Kidney tubule cell (primary cell): Measurements from ENCODE around the gene SH2D2A.

Experiments used
- DNase-seq: peaks from one replicate; pipeline ENCODE4 v3.0.0-alpha.2; 2018; ENCODE audit warnings: low spot score

Gene SH2D2A

GRCh38 chr1:156803086-156803851 is 13.4 kb downstream of the SH2D2A start:
- no peak for DNase-seq

GRCh38 chr1:156802421-156802935 is 14.2 kb downstream of the SH2D2A start:
- DNase-seq, result no peak

GRCh38 chr1:156801409-156802121 is 15.1 kb downstream of the SH2D2A start:
- DNase-seq, result no peak

- DNase-seq, result peak; percentile 60
Measured at GRCh38 chr1:156797212-156797871, 19.3 kb downstream of the SH2D2A start.

- DNase-seq, result no peak
Measured at GRCh38 chr1:156796340-156797097, 20.1 kb downstream of the SH2D2A start.

DNA sequence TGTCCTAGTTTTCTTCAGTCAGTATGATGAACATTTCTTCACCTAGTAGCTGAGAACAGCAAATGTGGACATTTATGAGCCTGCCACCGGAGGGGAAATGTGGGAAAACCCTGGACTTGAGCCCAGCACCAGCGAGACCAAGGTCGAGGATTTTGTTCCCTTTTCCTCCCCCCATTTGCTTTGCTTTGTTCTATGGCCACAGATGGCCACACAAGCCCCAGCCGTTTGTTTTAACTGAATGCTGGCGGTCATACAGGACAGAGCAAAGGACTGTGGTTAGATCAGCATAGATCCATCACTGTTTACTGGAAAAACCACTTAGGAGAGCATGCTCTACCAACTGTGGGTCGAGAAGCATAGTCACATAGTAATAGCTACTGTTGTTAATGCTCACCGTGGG is 20.9 kb downstream of the SH2D2A start:
- no peak for DNase-seq

- no peak for DNase-seq
Measured at GRCh38 chr1:156795374-156795733, 21.3 kb downstream of the SH2D2A start.

DNA sequence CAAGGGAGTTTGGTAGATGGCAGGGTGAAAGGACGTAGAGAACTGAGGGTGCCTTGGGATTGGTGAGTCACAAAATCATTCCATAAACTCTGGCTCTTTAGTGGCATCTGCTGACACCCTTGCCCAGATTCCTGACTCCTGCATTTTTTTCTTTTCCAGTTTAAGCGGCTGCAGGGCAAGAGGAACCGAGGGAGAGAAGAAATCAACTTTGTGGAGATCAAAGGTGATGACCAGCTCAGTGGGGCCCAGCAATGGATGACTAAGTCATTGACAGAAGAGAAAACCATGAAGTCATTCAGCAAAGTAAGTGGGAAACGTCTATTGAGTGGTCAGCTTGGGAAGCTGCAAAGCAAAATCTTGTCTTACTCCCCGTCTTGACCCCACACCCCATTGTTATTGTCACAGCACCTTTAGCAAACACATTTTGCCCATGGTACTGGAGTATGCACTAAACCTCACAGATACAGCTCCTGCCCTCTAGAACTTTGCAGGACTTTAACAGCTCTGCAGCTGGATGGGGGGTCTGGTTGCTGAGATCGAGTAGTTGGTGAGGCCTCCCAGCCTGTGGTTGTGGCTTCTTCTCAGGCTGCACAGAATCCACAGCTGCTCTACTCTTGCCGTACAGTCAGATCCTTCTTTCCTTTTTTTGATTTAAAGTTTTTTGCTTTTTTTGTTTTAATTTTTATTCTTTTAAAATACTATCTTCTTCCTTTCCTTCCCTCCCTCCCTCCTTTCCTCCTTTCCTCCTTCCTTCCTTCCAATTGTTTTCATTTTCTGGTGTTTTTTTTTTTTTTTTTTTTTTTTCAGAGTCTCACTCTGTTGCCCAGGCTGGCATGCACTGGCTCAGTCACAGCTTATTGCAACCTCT is 21.9 kb downstream of the SH2D2A start:
- peak; percentile 23 for DNase-seq

DNA sequence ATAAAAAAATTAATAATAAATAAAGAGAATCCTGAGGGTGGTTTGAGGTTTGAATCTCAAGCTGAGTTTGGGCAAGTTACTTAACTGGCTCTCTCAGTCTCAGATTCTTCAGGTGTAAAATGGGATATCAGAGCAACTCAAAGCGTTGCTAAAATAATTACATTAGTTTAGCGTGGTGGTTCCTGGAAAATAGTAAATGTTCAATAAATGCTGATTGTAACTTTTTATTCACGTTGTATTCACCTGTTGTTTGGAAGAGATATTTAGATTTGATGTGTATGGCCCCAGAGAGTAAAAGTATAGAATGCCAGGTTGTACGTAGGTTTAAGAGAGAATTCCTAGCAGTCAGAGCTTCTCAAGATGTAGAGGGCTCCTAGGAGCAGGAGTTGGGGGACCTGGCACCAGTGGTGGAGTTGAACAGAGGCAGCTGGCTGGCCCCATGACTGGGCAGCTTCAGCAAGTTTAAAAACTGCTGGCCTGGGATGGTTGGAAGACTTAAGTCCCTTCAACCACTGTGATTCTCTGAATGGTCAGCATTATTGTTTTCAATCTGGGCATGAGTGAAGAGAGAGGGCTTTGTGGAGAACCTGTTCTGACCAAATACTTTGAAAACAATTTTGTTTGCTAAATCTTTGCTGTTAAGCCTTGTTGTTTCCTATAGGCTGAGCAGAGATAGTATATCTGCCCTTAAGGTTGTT is 26.9 kb downstream of the SH2D2A start:
- DNase-seq, result no peak

DNA sequence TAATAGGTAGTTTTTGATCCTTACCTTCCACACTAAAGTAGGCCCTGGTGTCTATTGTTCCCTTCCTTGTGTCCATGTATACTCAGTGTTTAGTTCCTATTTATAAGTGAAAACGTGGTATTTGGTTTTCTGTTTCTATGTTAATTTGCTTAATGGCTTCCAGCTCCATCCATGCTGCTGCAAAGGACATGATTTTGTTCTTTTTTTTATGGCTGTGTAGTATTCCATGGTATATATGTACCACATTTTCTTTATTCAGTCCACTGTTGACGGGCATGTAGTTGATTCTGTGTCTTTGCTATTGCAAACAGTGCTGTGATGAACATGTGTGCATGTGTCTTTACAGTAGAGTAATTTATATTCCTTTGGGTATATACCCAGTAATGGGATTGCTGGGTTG is 28.5 kb downstream of the SH2D2A start:
- no peak for DNase-seq

- DNase-seq, result no peak
Measured at GRCh38 chr1:156786640-156787039, 30.0 kb downstream of the SH2D2A start.

- no peak for DNase-seq
Measured at GRCh38 chr1:156785458-156785857, 31.2 kb downstream of the SH2D2A start.

DNA sequence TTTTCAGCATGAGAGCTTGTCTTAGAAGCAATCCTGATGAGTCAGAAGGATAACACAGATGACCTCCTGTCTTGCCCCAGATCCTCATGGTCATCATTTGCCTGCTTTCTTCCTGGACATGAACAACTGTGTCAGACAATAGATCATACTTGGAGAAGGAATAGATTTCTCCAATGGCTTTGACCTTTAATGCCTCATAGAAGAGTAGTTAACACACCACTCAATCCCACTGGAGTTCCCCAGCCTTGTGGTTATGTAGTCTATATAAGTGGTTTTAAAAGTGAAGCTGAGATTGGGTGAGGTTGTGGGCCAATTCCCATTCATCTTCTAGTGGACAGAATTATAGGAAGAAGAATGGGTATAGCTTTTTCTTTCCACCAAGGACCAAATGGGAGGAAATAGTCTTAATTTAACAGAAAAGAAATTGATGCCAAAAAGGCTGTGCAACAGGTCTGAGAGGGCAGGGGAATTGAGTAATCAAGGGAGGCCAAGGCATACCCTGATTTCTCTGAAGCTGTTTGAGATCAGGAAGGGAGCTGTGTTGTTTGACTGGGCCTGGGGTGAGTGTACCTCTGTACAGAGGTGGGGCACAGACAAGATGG is 35.0 kb downstream of the SH2D2A start:
- DNase-seq, result peak; percentile 77

DNA sequence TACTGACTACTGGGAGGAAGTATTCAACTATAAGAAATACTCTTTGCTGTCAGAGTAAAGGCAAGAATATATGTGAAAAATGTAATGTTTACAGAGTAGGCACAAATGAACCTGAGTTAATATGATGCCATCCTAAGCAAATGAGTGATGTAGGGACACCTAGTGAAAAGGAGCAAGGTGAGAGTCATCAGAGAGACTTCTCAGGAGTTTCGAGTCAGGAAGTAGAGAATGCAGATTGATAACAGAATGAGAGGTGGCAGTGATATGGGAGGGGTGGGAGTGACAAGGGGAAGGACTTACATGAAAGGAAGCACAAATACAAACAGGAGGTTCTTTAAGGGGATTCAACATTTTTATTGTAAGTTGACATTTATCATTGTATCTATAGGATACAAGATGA is 39.1 kb downstream of the SH2D2A start:
- no peak for DNase-seq

DNA sequence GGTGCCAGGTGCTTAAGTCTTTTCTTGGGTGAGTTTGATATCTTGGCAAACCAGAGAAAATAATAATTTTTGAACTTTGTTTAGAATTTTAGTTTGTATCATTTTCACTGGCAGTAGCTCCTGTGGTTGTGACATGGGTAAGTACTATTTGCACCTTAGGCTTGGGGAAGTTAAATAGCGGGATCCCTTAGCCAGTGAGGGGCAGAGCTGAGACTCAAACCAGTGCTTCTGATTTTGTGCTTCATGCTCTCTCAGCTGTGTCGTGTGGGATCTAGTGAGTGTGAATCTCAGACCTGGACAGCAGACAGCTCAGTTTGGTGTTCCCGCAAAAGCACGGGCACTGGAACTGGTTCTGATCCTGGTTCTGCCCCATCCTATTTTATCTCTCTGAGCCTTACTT is 39.7 kb downstream of the SH2D2A start:
- DNase-seq, result no peak

DNA sequence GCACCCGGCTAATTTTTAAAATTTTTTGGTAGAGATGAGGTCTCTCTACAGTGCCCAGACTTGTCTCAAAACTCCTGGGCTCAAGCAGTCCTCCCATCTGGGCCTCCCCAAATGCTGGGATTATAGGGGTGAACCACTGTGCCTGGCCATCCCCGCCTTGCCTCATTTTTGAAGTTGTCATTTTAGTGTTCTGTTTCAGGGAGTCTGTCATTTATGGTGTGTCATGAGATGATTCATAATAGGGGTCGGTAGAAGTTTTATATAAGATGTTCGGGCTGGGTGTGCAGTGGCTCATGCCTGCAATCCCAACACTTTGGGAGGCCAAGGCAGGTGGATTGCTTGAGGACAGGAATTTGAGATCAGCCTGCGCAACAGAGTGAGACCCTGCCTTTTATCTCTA is 40.8 kb downstream of the SH2D2A start:
- DNase-seq, result no peak

- no peak for DNase-seq
Measured at GRCh38 chr1:156773607-156774006, 43.0 kb downstream of the SH2D2A start.

- no peak for DNase-seq
Measured at GRCh38 chr1:156772728-156773497, 43.7 kb downstream of the SH2D2A start.

DNA sequence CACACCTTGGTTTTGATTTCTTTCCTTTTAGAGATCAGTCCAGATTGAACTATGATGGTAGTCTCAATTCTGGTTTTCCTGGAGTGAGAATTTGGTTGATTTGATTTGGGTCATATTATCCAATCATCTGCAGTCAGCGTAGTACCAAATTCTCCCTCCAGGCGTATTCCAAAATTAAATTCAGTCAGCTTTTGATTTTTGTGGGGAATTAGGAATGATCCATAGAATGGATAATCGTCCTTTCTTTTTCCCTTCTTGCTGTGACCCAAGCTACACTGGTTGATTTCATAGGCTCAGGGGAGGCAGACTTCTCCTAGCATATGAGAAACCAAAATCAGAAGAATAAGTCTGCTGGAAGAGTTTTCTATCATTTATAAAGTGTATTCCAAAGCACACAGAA is 44.4 kb downstream of the SH2D2A start:
- no peak for DNase-seq
